HG02759 (cell line): ENCODE results near the gene KRIT1.

Experiments
- ATAC-seq: cut with Tn5 transposase; IDR thresholded peaks from one replicate; pipeline ENCODE4 v1.9.1; 2021; ENCODE audit warnings: mild to moderate bottlenecking, moderate library complexity; ENCODE audit not compliant: unreplicated experiment

KRIT1 gene

GRCh38 chr7:92158660-92159575 lies 86.8 kb downstream of the KRIT1 start:
- peak; percentile 65 for ATAC-seq

- ATAC-seq, result no peak
Measured at GRCh38 chr7:92156990-92157389, 88.7 kb downstream of the KRIT1 start.

GRCh38 chr7:92155108-92155739 lies 90.5 kb downstream of the KRIT1 start:
- no peak for ATAC-seq

GRCh38 chr7:92150450-92151017 lies 95.2 kb downstream of the KRIT1 start:
- ATAC-seq, result no peak

- ATAC-seq, result no peak
Measured at GRCh38 chr7:92149736-92150239, 95.9 kb downstream of the KRIT1 start.
